T-cell (primary cell): ENCODE results near the gene DNAH10. TPM values are rescaled to one million over a fixed set of nuclear protein-coding genes. Genes with fewer than 3 reads are reported as not detected.

Experiments used
- ATAC-seq, 4 experiments: fragments of 200-7000 bp in 3 of 4; fragments of 150-1000 bp in 1 of 4; cut with Tn5 transposase; replicated peaks in 1 of 4; 1 replicate in 3 of 4; 2 replicates in 1 of 4; pipeline ENCODE4 v1.10.0; 2021; ENCODE audit warnings: moderate library complexity in 3 of 4, mild to moderate bottlenecking in 2 of 4, moderate number of reproducible peaks in 1 of 4
- CTCF ChIA-PET, 2 donors: fragments of 300-600 bp; sonication (Branson Sonifier 250); formaldehyde crosslinking; loops; one replicate each; lab custom pipeline; 2022; ENCODE audit warnings: antibody characterized with exemption in 2 of 2; lab: Charles Lee
- POLR2A ChIA-PET, 2 donors: fragments of 300-600 bp; sonication (Branson Sonifier 250); formaldehyde crosslinking; loops; one replicate each; lab custom pipeline; 2022; ENCODE audit warnings: antibody characterized with exemption in 2 of 2; lab: Charles Lee
- DNase-seq, 35 experiments: peaks; one replicate each; pipeline versions ENCODE4 v3.0.0 to v3.0.0-alpha.2; 2013 to 2023
- H3K27ac ChIP-seq: one replicate; pipeline ENCODE4 v1.5.1; 2013; ENCODE audit warnings: low read length
- H3K27me3 ChIP-seq, 2 experiments: replicated peaks in 1 of 2; 1 replicate in 1 of 2; 2 replicates in 1 of 2; pipeline versions ENCODE4 v1.6.1 to v1.7.0; 2013; ENCODE audit warnings: low read length in 1 of 2, mixed read lengths in 1 of 2; ENCODE audit not compliant: control insufficient read depth in 2 of 2, insufficient read depth in 2 of 2; ENCODE audit errors: extremely low read depth in 1 of 2
- H3K36me3 ChIP-seq, 2 donors: 1 replicate in 1 of 2; 2 replicates in 1 of 2; pipeline versions ENCODE4 v1.6.1 to v1.7.0; 2013; ENCODE audit warnings: low read length in 1 of 2; ENCODE audit not compliant: control insufficient read depth in 2 of 2, insufficient read depth in 1 of 2; ENCODE audit errors: extremely low read depth in 1 of 2
- H3K4me1 ChIP-seq, 2 experiments: 1 replicate in 1 of 2; 2 replicates in 1 of 2; pipeline versions ENCODE4 v1.6.1 to v1.7.0; 2013; ENCODE audit warnings: low read length in 2 of 2, mixed read lengths in 1 of 2; ENCODE audit not compliant: insufficient read depth in 2 of 2, control insufficient read depth in 1 of 2; ENCODE audit errors: extremely low read depth in 1 of 2
- H3K4me3 ChIP-seq, 2 donors: 1 replicate in 1 of 2; 2 replicates in 1 of 2; pipeline versions ENCODE4 v1.5.1 to v1.7.0; 2013; ENCODE audit warnings: mild to moderate bottlenecking in 2 of 2, low read length in 1 of 2, moderate library complexity in 1 of 2; ENCODE audit not compliant: control insufficient read depth in 1 of 2; ENCODE audit errors: extremely low read depth in 1 of 2
- H3K9me3 ChIP-seq: 2 replicates; pipeline ENCODE4 v1.7.0; 2013
- H3K27ac Mint-ChIP-seq, 2 donors: one replicate each; pipeline ENCODE4 v1.8.0; 2020 to 2021; ENCODE audit warnings: mild to moderate bottlenecking in 2 of 2, mixed read lengths in 2 of 2
- H3K27me3 Mint-ChIP-seq, 2 donors: one replicate each; pipeline ENCODE4 v1.8.0; 2021 to 2022; ENCODE audit warnings: mixed read lengths in 2 of 2
- H3K36me3 Mint-ChIP-seq: one replicate; pipeline ENCODE4 v1.8.0; 2021; ENCODE audit warnings: mixed read lengths
- H3K4me1 Mint-ChIP-seq, 3 donors: one replicate each; pipeline ENCODE4 v1.8.0; 2020 to 2022; ENCODE audit warnings: mixed read lengths in 3 of 3, mild to moderate bottlenecking in 1 of 3
- H3K4me3 Mint-ChIP-seq, 3 donors: one replicate each; pipeline ENCODE4 v1.8.0; 2020 to 2022; ENCODE audit warnings: mild to moderate bottlenecking in 3 of 3, mixed read lengths in 3 of 3, moderate library complexity in 3 of 3
- H3K9me3 Mint-ChIP-seq, 3 donors: one replicate each; pipeline ENCODE4 v1.8.0; 2020 to 2022; ENCODE audit warnings: mixed read lengths in 3 of 3
- WGBS: methylation state at CpG from one replicate; pipeline ENCODE4 v1.1.5; 2013; ENCODE audit warnings: missing lambda C conversion rate; ENCODE audit not compliant: insufficient coverage; 5-methylcytosine and 5-hydroxymethylcytosine counted together
- total RNA-seq, 35 experiments: library from RNA in 6 of 35; stranded (reverse) in 6 of 35; fragments of 120-200 nt in 1 of 35; gene quantifications; one replicate each; pipeline versions ENCODE4 v1.2.1 to v1.2.4 and lab custom pipeline; 2013 to 2026

Gene DNAH10
- total RNA-seq, 5 donors from 2014 or later (not counting 1 experiment from before 2014, with no cell fraction given), result 0.08 to 0.32 (median 0.19) TPM

DNA sequence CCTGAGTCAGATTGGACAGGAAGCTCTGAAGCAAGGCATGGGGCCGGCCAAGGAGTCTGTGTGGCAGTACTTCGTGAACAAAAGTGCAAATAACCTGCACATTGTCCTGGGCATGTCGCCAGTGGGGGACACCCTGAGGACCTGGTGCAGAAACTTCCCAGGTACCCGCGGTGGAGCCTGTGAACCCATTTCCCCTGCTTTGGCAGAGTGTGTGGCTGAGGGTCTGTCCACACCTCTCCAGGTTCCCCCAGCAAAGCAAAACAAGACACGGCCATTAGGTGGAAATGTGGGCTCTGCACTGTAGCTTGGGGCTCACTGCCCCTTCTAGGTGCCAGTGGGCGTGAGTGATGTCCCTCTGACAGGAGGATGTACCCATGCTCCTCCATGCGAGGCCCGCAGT is 131.2 kb downstream of the DNAH10 start:
- Histone ChIP-seq H3K4me1 (no peaks in the 10 kb centered on the region), H3K27ac (no peak overlapping the region), H3K9me3 (no peaks in the 10 kb centered on the region), H3K27me3 (peaks cover 0 to 35% of the 10 kb centered on the region in 2 experiments), H3K36me3 (no peaks in the 10 kb centered on the region), H3K4me3 (no peak overlapping the region)
- Mint-ChIP-seq H3K9me3 (no peaks in the 10 kb centered on the region), H3K4me3 (no peak overlapping the region), H3K4me1 (no peaks in the 10 kb centered on the region), H3K27me3 (peaks cover 10 to 14% of the 10 kb centered on the region in 2 donors), H3K27ac (no peak overlapping the region), H3K36me3 (no peaks in the 10 kb centered on the region)
- WGBS, result 79% methylated on average over 7 of the region's 9 CpGs
- POLR2A ChIA-PET, result no interaction called here
- ATAC-seq (no peak), DNase-seq (no peak)
- CTCF ChIA-PET, result no interaction called here

DNA sequence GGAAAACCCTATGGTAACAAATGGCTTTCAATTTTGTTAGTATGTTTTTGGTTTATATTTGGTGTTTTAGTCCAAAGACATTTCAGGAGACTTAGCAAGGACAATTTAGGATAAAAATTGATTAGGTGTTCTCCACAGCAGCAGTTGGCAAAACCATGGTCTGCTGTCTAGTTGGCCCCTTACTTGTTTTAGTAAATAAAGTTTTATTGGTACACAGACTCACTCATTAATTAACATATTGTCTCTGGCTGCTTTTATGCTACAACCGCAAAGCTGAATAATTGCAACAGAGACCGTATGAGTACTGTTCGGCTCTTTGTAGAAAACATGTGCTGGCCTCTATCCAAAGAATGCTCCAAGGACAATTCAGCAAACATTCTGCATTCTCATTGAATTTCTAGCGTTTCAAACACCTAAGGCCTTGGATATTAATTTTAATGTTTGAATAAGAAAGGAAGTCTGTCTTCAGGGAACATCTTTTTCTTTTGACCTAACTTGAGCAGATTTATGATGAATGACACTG is 132.8 kb downstream of the DNAH10 start:
- no peaks in the 10 kb centered on the region for H3K4me1 Mint-ChIP-seq
- no peaks in the 10 kb centered on the region for H3K9me3 Mint-ChIP-seq
- no CpG with 5 or more reads among the region's 4 CpGs for WGBS
- ATAC-seq, result no peak
- POLR2A ChIA-PET, result no interaction called here
- no peak overlapping the region for H3K27ac Mint-ChIP-seq
- CTCF ChIA-PET, result no interaction called here
- no peak overlapping the region for H3K4me3 Mint-ChIP-seq
- Histone ChIP-seq H3K27me3 (peaks cover 0 to 37% of the 10 kb centered on the region in 2 experiments), H3K36me3 (no peaks in the 10 kb centered on the region), H3K4me3 (no peak overlapping the region), H3K9me3 (no peaks in the 10 kb centered on the region), H3K27ac (no peak overlapping the region), H3K4me1 (no peaks in the 10 kb centered on the region)
- DNase-seq, result no peak
- H3K36me3 Mint-ChIP-seq, result no peaks in the 10 kb centered on the region
- peaks cover 10 to 21% of the 10 kb centered on the region in 2 donors for H3K27me3 Mint-ChIP-seq

DNA sequence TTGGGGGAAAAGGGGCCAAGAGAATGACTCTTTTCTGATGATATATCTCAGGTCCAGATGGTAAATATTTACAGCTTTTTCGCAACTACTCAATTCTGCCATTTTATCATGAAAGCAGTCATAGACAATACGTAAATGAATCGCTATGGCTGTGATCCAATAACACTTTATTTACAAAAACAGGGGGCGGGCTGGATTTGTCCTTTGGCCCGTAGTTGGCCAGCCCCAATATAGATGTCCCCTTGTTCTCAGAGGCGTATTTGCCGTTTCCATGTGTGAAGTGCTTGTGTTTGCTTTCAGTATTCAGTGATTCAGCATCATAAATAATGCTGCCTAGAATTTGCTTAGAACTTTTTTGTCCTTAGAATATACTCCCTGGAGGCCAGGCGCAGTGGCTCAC is 133.3 kb downstream of the DNAH10 start:
- ATAC-seq (no peak), DNase-seq (no peak)
- WGBS, result 100% methylated on average over 1 of the region's 8 CpGs
- H3K4me3 ChIP-seq, result no peak overlapping the region
- POLR2A ChIA-PET, result no interaction called here
- no peak overlapping the region for H3K27ac Mint-ChIP-seq
- H3K36me3 Mint-ChIP-seq, result no peaks in the 10 kb centered on the region
- peaks cover 10 to 21% of the 10 kb centered on the region in 2 donors for H3K27me3 Mint-ChIP-seq
- no peak overlapping the region for H3K27ac ChIP-seq
- CTCF ChIA-PET, result no interaction called here
- H3K4me3 Mint-ChIP-seq, result no peak overlapping the region
- no peaks in the 10 kb centered on the region for H3K4me1 Mint-ChIP-seq
- no peaks in the 10 kb centered on the region for H3K9me3 ChIP-seq
- no peaks in the 10 kb centered on the region for H3K9me3 Mint-ChIP-seq
- H3K27me3 ChIP-seq, result peaks cover 0 to 36% of the 10 kb centered on the region in 2 experiments
- H3K36me3 ChIP-seq, result no peaks in the 10 kb centered on the region
- H3K4me1 ChIP-seq, result no peaks in the 10 kb centered on the region

DNA sequence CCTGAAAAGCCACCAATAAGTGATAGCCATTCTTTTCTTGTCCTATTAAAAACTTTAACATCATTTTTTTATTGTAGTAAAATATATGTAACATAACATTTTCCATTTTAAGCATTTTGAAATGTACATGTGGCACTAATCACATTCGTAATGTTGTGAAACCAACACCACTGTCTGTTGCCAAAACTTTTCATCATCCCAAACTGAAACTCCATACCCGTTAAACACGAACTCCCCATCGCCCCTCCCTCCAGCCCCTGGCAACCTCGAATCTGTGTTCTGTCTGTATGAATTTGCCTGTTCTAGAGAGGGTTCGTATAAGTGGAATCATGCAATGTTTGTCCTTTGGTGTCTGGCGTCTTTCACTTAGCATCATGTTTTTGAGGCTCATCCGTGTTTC is 134.7 kb downstream of the DNAH10 start:
- Mint-ChIP-seq H3K9me3 (no peaks in the 10 kb centered on the region), H3K27me3 (peaks cover 6 to 20% of the 10 kb centered on the region in 2 donors), H3K27ac (no peak overlapping the region), H3K4me3 (no peak overlapping the region), H3K36me3 (no peaks in the 10 kb centered on the region), H3K4me1 (peaks cover 4 to 8% (median 5%) of the 10 kb centered on the region in 3 donors)
- Histone ChIP-seq H3K36me3 (no peaks in the 10 kb centered on the region), H3K27ac (no peak overlapping the region), H3K9me3 (no peaks in the 10 kb centered on the region), H3K4me3 (no peak overlapping the region), H3K27me3 (peaks cover 0 to 38% of the 10 kb centered on the region in 2 experiments), H3K4me1 (peaks cover 0 to 4% of the 10 kb centered on the region in 2 experiments)
- ChIA-PET POLR2A (no interaction called here), CTCF (no interaction called here)
- ATAC-seq, result no peak
- no peak for DNase-seq
- WGBS, result 83% methylated on average over 1 of the region's 8 CpGs

DNA sequence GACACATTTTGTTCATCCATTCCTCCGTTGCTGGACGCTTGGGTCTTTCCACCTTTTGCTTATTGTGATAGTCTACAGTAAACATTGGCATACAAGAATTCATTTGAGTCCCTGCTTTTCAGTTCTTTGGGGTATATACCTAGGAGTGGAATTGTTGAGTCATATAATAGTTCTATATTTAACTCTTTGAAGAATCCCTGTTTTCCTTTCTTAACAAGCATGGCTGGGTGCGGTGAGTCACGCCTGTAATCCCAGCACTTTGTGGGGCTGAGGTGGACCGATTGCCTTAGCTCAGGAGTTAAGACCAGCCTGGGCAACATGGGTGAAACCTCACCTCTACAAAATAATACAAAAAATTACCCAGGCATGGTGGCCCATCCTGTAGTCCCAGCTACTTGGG is 135.1 kb downstream of the DNAH10 start:
- Mint-ChIP-seq H3K9me3 (no peaks in the 10 kb centered on the region), H3K4me1 (peaks cover 4 to 8% (median 5%) of the 10 kb centered on the region in 3 donors), H3K27me3 (peaks cover 6 to 22% of the 10 kb centered on the region in 2 donors), H3K4me3 (no peak overlapping the region), H3K27ac (no peak overlapping the region), H3K36me3 (no peaks in the 10 kb centered on the region)
- H3K4me1 ChIP-seq, result peaks cover 0 to 4% of the 10 kb centered on the region in 2 experiments
- CTCF ChIA-PET, result no interaction called here
- no peak for DNase-seq
- no peaks in the 10 kb centered on the region for H3K36me3 ChIP-seq
- WGBS, result 58% methylated on average over 2 of the region's 5 CpGs
- H3K27ac ChIP-seq, result no peak overlapping the region
- H3K27me3 ChIP-seq, result peaks cover 0 to 33% of the 10 kb centered on the region in 2 experiments
- POLR2A ChIA-PET, result no interaction called here
- ATAC-seq, result no peak
- no peaks in the 10 kb centered on the region for H3K9me3 ChIP-seq
- H3K4me3 ChIP-seq, result no peak overlapping the region

DNA sequence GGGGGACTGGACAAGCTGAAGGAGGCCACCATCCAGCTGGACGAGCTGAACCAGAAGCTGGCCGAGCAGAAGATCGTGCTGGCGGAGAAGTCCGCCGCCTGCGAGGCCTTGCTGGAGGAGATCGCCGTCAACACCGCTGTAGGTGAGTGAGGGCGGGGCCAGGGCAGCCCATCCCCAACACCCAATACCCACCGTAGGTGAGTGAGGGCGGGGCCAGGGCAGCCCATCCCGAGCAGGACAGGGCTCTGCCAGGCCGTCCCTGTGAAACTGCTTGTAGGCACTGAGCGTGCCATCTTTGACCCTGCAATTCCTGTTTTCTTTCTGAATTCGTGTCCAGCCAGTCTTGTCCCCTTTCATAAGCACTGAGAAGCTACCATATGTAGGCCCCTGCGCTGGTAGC is 136.6 kb downstream of the DNAH10 start:
- Histone ChIP-seq H3K4me1 (peaks cover 0 to 4% of the 10 kb centered on the region in 2 experiments), H3K27me3 (peaks cover 0 to 35% of the 10 kb centered on the region in 2 experiments), H3K4me3 (no peak overlapping the region), H3K36me3 (no peaks in the 10 kb centered on the region), H3K9me3 (no peaks in the 10 kb centered on the region), H3K27ac (no peak overlapping the region)
- ATAC-seq (no peak), DNase-seq (no peak)
- WGBS, result 88% methylated on average over 10 of the region's 18 CpGs
- ChIA-PET POLR2A (no interaction called here), CTCF (no interaction called here)
- H3K27me3 Mint-ChIP-seq, result peaks cover 3 to 23% of the 10 kb centered on the region in 2 donors
- H3K36me3 Mint-ChIP-seq, result no peaks in the 10 kb centered on the region
- H3K4me3 Mint-ChIP-seq, result no peak overlapping the region
- H3K27ac Mint-ChIP-seq, result no peak overlapping the region
- peaks cover 4 to 8% (median 5%) of the 10 kb centered on the region in 3 donors for H3K4me1 Mint-ChIP-seq
- H3K9me3 Mint-ChIP-seq, result no peaks in the 10 kb centered on the region
